ENCODE results near the gene IL1RAPL1.

DNA sequence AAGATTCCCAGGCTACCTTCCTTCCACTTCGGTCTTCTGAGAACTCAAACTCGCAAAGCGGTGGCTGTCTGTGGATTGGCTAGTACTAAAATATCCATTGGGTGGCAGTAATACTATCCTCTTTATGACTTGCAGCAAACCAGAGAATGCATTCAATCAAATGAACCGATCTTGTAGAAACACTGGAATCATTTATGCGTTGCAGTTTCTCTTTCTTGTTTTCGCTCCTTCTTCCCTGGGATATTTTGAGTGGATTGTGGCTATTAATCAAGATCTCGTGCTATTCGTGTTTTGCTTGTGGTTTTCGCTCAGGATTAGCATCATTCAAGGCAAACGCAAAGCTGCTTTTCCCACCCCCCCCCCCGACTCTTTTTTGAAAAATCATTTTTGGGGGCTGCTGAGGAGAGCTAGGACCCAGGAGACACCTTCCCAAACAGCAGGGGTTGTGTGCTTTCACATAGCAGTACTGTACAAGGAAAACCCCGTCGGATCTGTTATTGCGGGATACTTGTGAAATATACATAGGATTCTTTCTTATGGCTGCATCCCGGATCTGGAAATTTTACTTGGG, at the start of gene IL1RAPL1:
- TF ChIP-seq, protein P1, sequence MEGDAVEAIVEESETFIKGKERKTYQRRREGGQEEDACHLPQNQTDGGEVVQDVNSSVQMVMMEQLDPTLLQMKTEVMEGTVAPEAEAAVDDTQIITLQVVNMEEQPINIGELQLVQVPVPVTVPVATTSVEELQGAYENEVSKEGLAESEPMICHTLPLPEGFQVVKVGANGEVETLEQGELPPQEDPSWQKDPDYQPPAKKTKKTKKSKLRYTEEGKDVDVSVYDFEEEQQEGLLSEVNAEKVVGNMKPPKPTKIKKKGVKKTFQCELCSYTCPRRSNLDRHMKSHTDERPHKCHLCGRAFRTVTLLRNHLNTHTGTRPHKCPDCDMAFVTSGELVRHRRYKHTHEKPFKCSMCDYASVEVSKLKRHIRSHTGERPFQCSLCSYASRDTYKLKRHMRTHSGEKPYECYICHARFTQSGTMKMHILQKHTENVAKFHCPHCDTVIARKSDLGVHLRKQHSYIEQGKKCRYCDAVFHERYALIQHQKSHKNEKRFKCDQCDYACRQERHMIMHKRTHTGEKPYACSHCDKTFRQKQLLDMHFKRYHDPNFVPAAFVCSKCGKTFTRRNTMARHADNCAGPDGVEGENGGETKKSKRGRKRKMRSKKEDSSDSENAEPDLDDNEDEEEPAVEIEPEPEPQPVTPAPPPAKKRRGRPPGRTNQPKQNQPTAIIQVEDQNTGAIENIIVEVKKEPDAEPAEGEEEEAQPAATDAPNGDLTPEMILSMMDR (IDR thresholded peaks at IDR 0.05; ENCODE audit: insufficient read depth, low read depth, low read length) = no peak
- TF ChIP-seq EZH2 (IDR thresholded peaks at IDR 0.05; ENCODE audit: insufficient read depth, low read length) = no peak
